NCI-H524 treated with DMSO at 0.1 percent for 48 hours (cell line): ENCODE measurements around the gene DPYSL5.

Experiments
- DNase-seq: peaks from one replicate; lab custom pipeline; 2025; lab: John Stamatoyannopoulos, UW

Gene DPYSL5

GRCh38 chr2:26846334-26847306 is 1.3 kb upstream of the DPYSL5 start:
- peak; percentile 37 for DNase-seq

- DNase-seq = no peak
These were observed 651 bp upstream of the DPYSL5 start for GRCh38 chr2:26847307-26847654.

GRCh38 chr2:26848336-26849055 is 564 bp downstream of the DPYSL5 start:
- no peak for DNase-seq

GRCh38 chr2:26849056-26849999 is 1.4 kb downstream of the DPYSL5 start:
- DNase-seq = no peak

- DNase-seq = no peak
These were observed 2.1 kb downstream of the DPYSL5 start for GRCh38 chr2:26850000-26850431.

- DNase-seq = peak; percentile 66
These were observed 2.6 kb downstream of the DPYSL5 start for GRCh38 chr2:26850505-26850904.

GRCh38 chr2:26852405-26853306 is 4.7 kb downstream of the DPYSL5 start:
- DNase-seq = peak; percentile 77

- DNase-seq = no peak
These were observed 5.8 kb downstream of the DPYSL5 start for GRCh38 chr2:26853751-26854150.

- no peak for DNase-seq
These were observed 6.4 kb downstream of the DPYSL5 start for GRCh38 chr2:26854283-26854827.

GRCh38 chr2:26855466-26855865 is 7.5 kb downstream of the DPYSL5 start:
- DNase-seq = no peak

GRCh38 chr2:26859622-26860021 is 11.7 kb downstream of the DPYSL5 start:
- no peak for DNase-seq

- DNase-seq = no peak
These were observed 12.4 kb downstream of the DPYSL5 start for GRCh38 chr2:26860211-26860850.

- no peak for DNase-seq
These were observed 13.8 kb downstream of the DPYSL5 start for GRCh38 chr2:26861610-26862224.

GRCh38 chr2:26864226-26864625 is 16.3 kb downstream of the DPYSL5 start:
- peak; percentile 76 for DNase-seq

GRCh38 chr2:26864646-26865045 is 16.7 kb downstream of the DPYSL5 start:
- DNase-seq = no peak

- DNase-seq = no peak
These were observed 22.7 kb downstream of the DPYSL5 start for GRCh38 chr2:26870585-26871095.

GRCh38 chr2:26873286-26873983 is 25.5 kb downstream of the DPYSL5 start:
- no peak for DNase-seq

GRCh38 chr2:26874514-26874913 is 26.6 kb downstream of the DPYSL5 start:
- no peak for DNase-seq
